HS-27A (cell line): ENCODE measurements around the gene AIDA.

ENCODE experiments used
- DNase-seq: peaks from one replicate; pipeline ENCODE4 v3.0.0-alpha.2; 2012; ENCODE audit warnings: low read depth, missing footprints

The AIDA gene

GRCh38 chr1:222652676-222653075, 59.6 kb downstream of the AIDA start:
- DNase-seq = no peak

DNA sequence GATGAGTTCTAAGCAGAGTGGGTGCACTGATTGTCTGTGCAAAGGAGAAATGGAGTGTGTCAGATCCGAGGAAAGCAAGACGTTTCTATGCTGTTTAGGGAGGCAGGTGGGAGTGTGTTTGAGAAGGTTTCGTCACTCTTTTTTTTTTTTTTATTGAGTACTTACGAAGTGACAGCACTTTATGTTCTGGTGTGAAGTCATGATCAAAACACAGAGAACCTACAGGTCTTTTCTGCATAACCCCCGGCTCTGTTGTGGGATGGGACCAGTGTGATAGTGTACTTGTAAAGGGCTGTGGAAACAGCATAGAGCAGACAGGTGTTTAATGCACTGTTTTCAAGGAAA, 67.7 kb downstream of the AIDA start:
- no peak for DNase-seq

- DNase-seq = peak; percentile 82
Measured at GRCh38 chr1:222643938-222644635, 68.2 kb downstream of the AIDA start.

GRCh38 chr1:222643606-222643937, 68.7 kb downstream of the AIDA start:
- DNase-seq = peak; percentile 0

DNA sequence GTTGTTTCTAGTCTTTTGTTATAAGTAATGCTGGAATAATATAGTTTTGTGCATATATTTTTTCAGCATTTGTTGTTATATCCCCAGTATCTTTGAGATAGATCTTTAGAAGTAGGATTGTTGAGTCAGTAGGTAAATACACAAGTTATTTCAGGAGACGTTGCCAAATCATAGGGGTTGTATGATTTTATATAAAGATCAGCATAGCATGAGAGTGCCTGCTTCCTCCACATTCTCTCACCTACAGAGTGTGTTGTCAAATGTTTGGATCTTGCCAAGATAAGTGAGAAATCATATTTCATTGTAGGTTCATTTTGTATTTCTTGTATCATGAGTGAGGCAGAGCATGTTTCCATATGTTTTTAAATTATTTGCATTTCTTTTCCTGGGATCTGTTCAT, 69.8 kb downstream of the AIDA start:
- no peak for DNase-seq

- no peak for DNase-seq
Measured at GRCh38 chr1:222641269-222641948, 70.9 kb downstream of the AIDA start.

GRCh38 chr1:222634180-222635013, 77.9 kb downstream of the AIDA start:
- peak; percentile 68 for DNase-seq

- no peak for DNase-seq
Measured at GRCh38 chr1:222632749-222633148, 79.5 kb downstream of the AIDA start.

GRCh38 chr1:222631611-222632208, 80.6 kb downstream of the AIDA start:
- DNase-seq = no peak

GRCh38 chr1:222629921-222630535, 82.3 kb downstream of the AIDA start:
- DNase-seq = no peak

DNA sequence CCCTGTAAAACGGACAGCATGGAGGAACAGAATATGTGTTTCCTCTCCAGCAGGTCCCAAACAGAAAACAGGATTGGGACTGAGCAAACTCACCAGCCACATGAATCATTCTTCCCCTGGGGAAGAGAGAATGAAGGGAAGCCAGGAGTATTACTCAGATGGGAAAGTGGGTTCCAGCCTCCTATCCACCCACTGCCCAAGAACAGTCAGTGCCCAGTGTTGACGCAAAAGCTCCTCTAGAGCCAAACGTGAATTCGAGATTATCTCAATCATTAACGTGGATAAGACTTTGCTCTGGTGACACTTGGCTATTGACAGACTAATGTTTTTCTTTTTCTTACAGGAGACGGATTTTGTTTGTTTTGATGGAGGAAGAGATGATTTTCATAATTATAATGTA, 85.1 kb downstream of the AIDA start:
- DNase-seq = no peak

- DNase-seq = no peak
Measured at GRCh38 chr1:222624214-222624613, 88.1 kb downstream of the AIDA start.

- no peak for DNase-seq
Measured at GRCh38 chr1:222623458-222623857, 88.8 kb downstream of the AIDA start.

DNA sequence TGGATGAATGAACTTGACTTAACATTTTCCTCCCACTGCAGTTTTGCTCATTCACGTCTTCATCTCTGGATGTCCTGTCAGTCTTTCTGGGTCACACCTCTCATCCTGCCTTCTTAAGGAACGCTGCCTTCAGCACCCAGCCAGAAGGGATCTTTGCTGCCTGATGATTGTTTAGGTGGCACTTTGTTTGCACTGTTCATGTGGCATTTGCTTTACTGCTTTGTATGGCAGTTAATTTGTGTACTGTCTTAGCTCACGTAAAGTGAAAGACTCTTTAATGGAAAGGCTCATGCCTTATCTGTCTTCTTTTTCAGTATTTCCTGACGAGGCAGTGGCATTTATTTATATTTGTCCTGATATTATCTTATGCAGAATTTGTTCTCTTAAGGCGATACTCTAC, 89.5 kb downstream of the AIDA start:
- no peak for DNase-seq

DNA sequence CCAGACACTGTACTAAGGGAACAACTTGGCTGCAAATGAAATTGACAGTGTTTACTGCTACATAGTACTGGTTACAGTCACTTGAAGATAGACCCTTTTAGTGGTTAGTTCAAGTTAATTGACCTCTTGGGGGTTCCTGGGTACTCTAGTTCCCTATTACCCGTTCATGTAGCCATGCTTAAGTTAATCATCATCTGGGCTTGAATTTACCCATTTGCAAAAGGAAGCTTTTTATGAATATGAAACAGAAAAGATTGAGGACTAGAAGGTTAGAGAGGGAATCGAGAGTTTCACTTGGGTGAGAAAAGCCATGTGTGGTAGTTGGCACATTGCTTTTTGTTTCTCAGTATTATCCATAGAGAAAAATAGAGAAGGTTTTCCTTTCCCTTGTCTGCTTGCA, 91.7 kb downstream of the AIDA start:
- no peak for DNase-seq

DNA sequence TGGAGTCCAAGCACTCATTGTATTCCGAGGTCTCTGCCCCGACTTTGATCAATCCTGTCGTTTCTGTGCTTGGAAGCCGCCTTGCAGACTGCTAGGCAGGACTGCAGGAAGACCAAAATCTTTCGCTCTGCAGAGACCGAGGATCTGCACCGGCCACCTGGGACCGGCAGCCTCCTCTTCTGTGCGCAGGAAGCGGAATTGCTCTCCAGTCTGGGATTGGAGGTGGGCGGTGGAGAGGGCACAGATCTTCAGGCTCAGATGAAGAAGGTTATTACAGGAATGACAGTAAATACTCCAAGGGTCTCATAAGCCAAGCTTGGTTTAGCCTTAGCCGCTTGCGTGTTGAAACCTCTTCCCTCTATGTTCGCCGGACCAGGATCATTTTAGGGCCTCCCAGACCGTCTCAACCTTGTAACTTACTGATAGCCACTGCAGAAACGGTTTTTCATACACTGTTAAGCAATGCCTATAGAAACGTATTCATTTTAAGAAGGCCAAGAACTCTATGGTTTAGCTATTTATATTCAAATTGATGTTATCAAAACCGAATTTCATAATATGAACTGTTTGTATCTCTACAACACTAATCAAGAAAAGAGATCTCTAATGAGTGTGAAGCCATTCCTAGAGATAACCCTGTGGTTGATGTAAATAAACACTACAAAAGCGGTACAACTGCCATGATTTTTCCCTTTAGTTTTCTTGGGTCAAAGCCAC, 93.3 kb downstream of the AIDA start:
- DNase-seq = peak; percentile 14
